Panc1 (cell line): ENCODE results near the gene MIX23. TPM values are rescaled to one million over a fixed set of nuclear protein-coding genes. Genes with fewer than 3 reads are reported as not detected.

Experiments used
- ATAC-seq: fragments of 200-7000 bp; cut with Tn5 transposase; 2 replicates; pipeline ENCODE4 v1.9.1; 2020; ENCODE audit warnings: mild to moderate bottlenecking, moderate library complexity
- BruUV-seq: library from RNA; stranded (reverse); fragments of 400-500 nt; replicated peaks from 2 replicates; lab custom pipeline; 2021; lab: Mats Ljungman, UMichigan
- CTCF ChIA-PET: fragments of 300-600 bp; sonication (Branson Sonifier 250); formaldehyde crosslinking; loops from one replicate; lab custom pipeline; 2022; ENCODE audit warnings: antibody characterized with exemption; lab: Charles Lee
- POLR2A ChIA-PET: fragments of 300-600 bp; sonication (Branson Sonifier 250); formaldehyde crosslinking; loops from one replicate; lab custom pipeline; 2022; ENCODE audit warnings: antibody characterized with exemption; lab: Charles Lee
- DNase-seq: peaks from one replicate; pipeline ENCODE4 v3.0.0-alpha.2; 2010; ENCODE audit warnings: low read depth, low spot score
- H3K27ac ChIP-seq: 2 replicates; pipeline ENCODE4 v1.5.1; 2011; ENCODE audit warnings: mild to moderate bottlenecking, low read length, inconsistent platforms
- H3K27me3 ChIP-seq: fragments of 200-500 bp; sonication (Bioruptor generic); 2 replicates; pipeline ENCODE4 v1.6.0; 2014; ENCODE audit warnings: low read length, inconsistent platforms; ENCODE audit not compliant: control insufficient read depth, insufficient read depth
- H3K36me3 ChIP-seq: fragments of 200-500 bp; sonication (Bioruptor generic); 2 replicates; pipeline ENCODE4 v1.5.1; 2014; ENCODE audit warnings: inconsistent platforms, mild to moderate bottlenecking, low read length, moderate library complexity; ENCODE audit not compliant: control insufficient read depth, insufficient read depth
- H3K4me1 ChIP-seq: 2 replicates; pipeline ENCODE4 v1.5.1; 2011; ENCODE audit warnings: inconsistent platforms, mild to moderate bottlenecking, low read length, moderate library complexity; ENCODE audit not compliant: control insufficient read depth, insufficient read depth
- H3K4me3 ChIP-seq, 2 experiments: 2 replicates each; pipeline ENCODE4 v1.5.1; 2011 to 2012; ENCODE audit warnings: low read depth in 2 of 2, low read length in 2 of 2, mild to moderate bottlenecking in 2 of 2, inconsistent platforms in 1 of 2, moderate library complexity in 1 of 2
- H3K9me3 ChIP-seq: fragments of 200-500 bp; sonication (Bioruptor generic); 2 replicates; pipeline ENCODE4 v1.5.1; 2014; ENCODE audit warnings: low read depth, mild to moderate bottlenecking, inconsistent platforms, low read length, moderate library complexity; ENCODE audit not compliant: control insufficient read depth, insufficient read depth
- CTCF ChIP-seq: fragments of 450-650 bp; IDR thresholded peaks from 2 replicates; pipeline ENCODE4 v1.5.1; 2017; ENCODE audit warnings: mild to moderate bottlenecking
- POLR2AphosphoS5 ChIP-seq: IDR thresholded peaks from 2 replicates; pipeline ENCODE4 v1.6.1; 2012; ENCODE audit warnings: mild to moderate bottlenecking, low read depth, low read length, moderate library complexity
- REST ChIP-seq, 2 experiments: IDR thresholded peaks; 2 replicates each; pipeline ENCODE4 v1.6.1; 2011 to 2012; ENCODE audit warnings: low read depth in 2 of 2, control low read depth in 1 of 2, low read length in 1 of 2, mild to moderate bottlenecking in 1 of 2, moderate library complexity in 1 of 2; ENCODE audit not compliant: insufficient read depth in 1 of 2
- SIN3A ChIP-seq: IDR thresholded peaks from 2 replicates; pipeline ENCODE4 v1.6.1; 2012; ENCODE audit warnings: low read depth, mild to moderate bottlenecking, low read length, moderate library complexity, borderline replicate concordance; ENCODE audit not compliant: insufficient read depth
- TCF7L2 ChIP-seq: IDR thresholded peaks from 2 replicates; pipeline ENCODE4 v1.6.1; 2011; ENCODE audit warnings: mild to moderate bottlenecking, low read depth, low read length, inconsistent platforms
- in situ Hi-C: cut with HindIII; loops from 2 replicates; pipeline ENCODE4 v1.10.0; 2016; ENCODE audit warnings: low sequenced_read_pairs, low pct_unique_long_range_greater_than_20kb
- intact Hi-C: fragments of 100-400 bp; cut with micrococcal nuclease; formaldehyde crosslinking; loops from one replicate; pipeline ENCODE4 v1.10.0; 2022; ENCODE audit not compliant: unreplicated experiment
- total RNA-seq: library from RNA; stranded (reverse); gene quantifications from one replicate; pipeline ENCODE4 v1.2.1, GENCODE V29; 2021; ENCODE audit not compliant: unreplicated experiment

Gene MIX23
- total RNA-seq, 1 experiment from 2014 or later = 61.7 TPM

DNA sequence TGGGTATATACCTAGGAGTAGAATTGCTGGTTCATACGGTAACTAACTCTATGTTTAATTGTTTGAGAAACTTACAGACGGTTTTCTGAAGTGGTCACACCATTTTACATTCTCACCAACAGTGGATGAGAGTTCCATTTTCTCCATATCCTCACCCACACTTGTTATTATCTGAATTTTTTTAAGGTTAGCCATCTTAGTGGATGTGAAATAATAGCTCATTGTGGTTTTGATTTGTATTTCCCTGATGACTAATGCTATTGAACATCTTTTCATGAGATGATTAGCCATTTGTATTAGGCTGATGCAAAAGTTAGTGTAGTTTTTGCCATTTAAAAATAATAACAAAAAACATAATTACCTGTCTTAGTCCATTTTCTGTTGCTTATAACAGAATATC is 39.4 kb downstream of the MIX23 start:
- ChIA-PET POLR2A (no interaction called here), CTCF (no interaction called here)
- intact Hi-C loops = no loop called here
- TF ChIP-seq SIN3A (no peak), POLR2AphosphoS5 (no peak), REST (IDR thresholded peaks at IDR 0.05; ENCODE audit: insufficient read depth in 1 of 2, low read depth in 2 of 2, low read length in 1 of 2) (no peak), CTCF (no peak), TCF7L2 (no peak)
- DNase-seq = no peak
- Histone ChIP-seq H3K27ac (no peak overlapping the region), H3K9me3 (no peaks in the 10 kb centered on the region), H3K36me3 (no peaks in the 10 kb centered on the region), H3K4me1 (no peaks in the 10 kb centered on the region), H3K4me3 (no peak overlapping the region), H3K27me3 (no peaks in the 10 kb centered on the region)
- in situ Hi-C loops = no loop called here
- no peak for ATAC-seq
- BruUV-seq = no TSS peak

DNA sequence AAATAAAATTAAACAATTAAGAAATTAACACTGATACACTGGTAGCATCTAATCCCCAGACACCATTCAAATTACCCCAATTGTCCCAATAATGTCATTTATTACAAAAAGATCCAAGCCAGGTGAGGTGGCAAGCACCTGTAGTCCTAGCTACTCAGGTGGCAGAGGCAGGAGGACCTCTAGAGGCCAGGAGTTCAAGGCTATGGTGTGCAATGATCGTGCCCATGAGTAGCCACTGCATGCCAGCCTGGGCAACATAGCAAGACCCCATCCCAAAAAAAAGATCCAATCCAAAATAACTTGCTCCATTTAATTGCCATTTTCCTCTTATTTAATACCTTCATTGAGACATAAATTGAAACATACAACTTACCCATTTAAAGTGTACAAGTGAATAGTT is 40.2 kb downstream of the MIX23 start:
- no peaks in the 10 kb centered on the region for H3K36me3 ChIP-seq
- BruUV-seq = no TSS peak
- no peak for ATAC-seq

More for the DNA sequence above, 40.2 kb downstream of the MIX23 start:
- ChIA-PET CTCF (no interaction called here), POLR2A (no interaction called here)
- Histone ChIP-seq H3K4me1 (no peaks in the 10 kb centered on the region), H3K27me3 (no peaks in the 10 kb centered on the region), H3K4me3 (no peak overlapping the region), H3K27ac (no peak overlapping the region), H3K9me3 (no peaks in the 10 kb centered on the region)
- no peak for DNase-seq
- intact Hi-C loops (no loop called here), in situ Hi-C loops (no loop called here)
- TF ChIP-seq REST (IDR thresholded peaks at IDR 0.05; ENCODE audit: insufficient read depth in 1 of 2, low read depth in 2 of 2, low read length in 1 of 2) = no peak
- TF ChIP-seq SIN3A = no peak
